Measurements from ENCODE around the gene COL15A1.

Gene COL15A1

DNA sequence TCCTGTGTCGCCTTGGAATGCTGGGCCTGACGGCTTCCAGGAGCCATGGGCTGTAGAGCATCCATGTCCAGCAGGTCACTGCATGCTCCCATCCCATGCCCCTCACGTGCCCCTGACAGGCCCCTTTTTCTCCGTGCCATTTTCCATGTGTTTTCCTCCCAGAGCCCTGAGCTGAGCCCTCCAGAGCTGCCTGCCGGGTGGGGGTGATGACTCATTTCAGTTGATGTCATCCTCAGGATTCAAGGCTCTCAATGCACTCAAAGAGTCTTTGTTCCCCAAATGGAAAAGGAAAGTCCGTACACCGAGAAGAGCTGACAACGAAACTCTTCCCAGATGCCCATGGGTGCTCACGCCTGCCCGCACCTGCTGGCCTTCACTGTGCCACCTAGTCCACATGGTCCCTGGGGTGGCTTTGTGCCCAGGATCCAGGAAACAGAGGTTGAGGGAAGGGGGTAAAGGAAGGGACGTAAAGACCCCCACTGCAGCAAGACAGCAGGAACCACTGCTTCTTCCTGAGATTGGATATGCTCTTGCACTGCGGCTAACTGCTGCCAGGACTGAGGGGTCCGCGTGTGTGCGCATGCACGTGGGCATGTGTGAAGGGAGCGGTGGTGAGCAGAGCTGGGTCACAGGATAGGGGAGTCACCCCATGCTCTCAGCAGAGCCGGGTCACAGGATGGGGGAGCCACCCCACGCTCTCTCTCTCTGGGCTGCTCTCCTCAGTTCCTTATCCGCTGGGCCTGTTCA is 27.6 kb downstream of the COL15A1 start:
- Histone ChIP-seq H3K4me1 (ENCODE audit: insufficient read depth, low read length) (peaks cover 12% of the 10 kb centered on the region), H3K4me3 (ENCODE audit: low read length) (no peak overlapping the region), H3K9me3 (ENCODE audit: low read length) (no peaks in the 10 kb centered on the region), H3K36me3 (ENCODE audit: insufficient read depth, low read length) (no peaks in the 10 kb centered on the region), H2AFZ (ENCODE audit: low read depth, low read length) (no peak overlapping the region), H3K27me3 (ENCODE audit: insufficient read depth, low read length) (no peaks in the 10 kb centered on the region)

DNA sequence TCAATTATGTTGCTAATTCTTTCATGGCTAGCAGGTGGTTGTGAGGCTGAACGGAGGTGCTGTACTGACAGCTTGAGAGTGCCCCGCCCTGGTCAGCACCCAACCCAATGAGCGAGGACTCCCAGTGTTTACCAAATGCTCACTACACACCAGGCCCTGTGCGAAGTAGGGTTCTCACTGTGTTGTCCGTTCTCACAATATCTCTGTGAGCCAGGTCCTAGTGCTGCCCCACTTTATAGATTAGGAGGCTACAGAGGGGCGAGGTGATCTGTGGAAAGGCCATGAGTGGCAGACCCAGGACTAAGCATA is 28.2 kb downstream of the COL15A1 start:
- Histone ChIP-seq H2AFZ (ENCODE audit: low read depth, low read length) (no peak overlapping the region), H3K9me3 (ENCODE audit: low read length) (no peaks in the 10 kb centered on the region), H3K36me3 (ENCODE audit: insufficient read depth, low read length) (no peaks in the 10 kb centered on the region), H3K4me1 (ENCODE audit: insufficient read depth, low read length) (peaks cover 12% of the 10 kb centered on the region), H3K27me3 (ENCODE audit: insufficient read depth, low read length) (no peaks in the 10 kb centered on the region), H3K4me3 (ENCODE audit: low read length) (no peak overlapping the region)

DNA sequence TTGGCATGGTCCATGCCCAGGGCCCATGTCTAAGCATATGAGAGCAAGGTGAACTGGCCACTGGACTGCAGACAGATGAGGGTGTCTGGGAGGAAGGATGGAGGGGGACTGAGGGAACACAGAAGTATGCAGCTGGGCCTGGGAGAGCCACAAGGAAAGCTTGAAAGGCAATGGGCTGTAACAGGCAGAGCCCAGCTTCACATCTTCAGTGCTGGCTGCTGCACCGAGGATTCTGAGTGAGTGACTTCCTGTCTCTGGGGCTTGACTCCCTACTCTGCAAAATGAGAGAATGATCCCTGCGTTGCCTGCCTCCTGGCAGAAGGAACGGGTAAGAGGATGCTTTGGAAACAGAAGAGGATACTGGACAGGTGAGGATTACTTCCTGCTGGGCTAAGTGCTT is 29.0 kb downstream of the COL15A1 start:
- Histone ChIP-seq H3K36me3 (ENCODE audit: insufficient read depth, low read length) (no peaks in the 10 kb centered on the region), H3K4me3 (ENCODE audit: low read length) (no peak overlapping the region), H2AFZ (ENCODE audit: low read depth, low read length) (no peak overlapping the region), H3K27me3 (ENCODE audit: insufficient read depth, low read length) (no peaks in the 10 kb centered on the region), H3K4me1 (ENCODE audit: insufficient read depth, low read length) (peaks cover 12% of the 10 kb centered on the region), H3K9me3 (ENCODE audit: low read length) (no peaks in the 10 kb centered on the region)

DNA sequence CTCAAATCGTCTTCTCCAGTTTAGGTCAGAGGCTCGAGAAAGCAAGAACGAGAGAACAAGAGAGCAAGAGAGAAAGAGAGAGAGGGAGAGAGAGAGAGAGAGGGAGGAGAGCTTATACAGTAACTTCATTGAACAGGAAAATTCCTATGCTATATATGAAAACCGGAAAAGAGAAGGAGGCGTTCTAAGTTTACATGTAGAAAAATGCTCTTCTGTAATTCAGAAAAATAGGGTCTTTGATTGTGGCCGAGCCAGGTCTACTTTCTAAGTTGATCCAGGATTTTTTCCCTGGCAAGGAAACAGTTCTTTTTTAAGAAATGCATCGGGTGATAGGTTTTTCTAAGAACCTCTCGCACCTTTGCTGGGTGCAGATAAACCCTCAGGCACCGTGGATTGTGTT is 29.5 kb downstream of the COL15A1 start:
- Histone ChIP-seq H3K36me3 (ENCODE audit: insufficient read depth, low read length) (no peaks in the 10 kb centered on the region), H3K4me3 (ENCODE audit: low read length) (no peak overlapping the region), H3K4me1 (ENCODE audit: insufficient read depth, low read length) (peaks cover 12% of the 10 kb centered on the region), H3K27me3 (ENCODE audit: insufficient read depth, low read length) (peaks cover 1% of the 10 kb centered on the region), H3K9me3 (ENCODE audit: low read length) (no peaks in the 10 kb centered on the region), H2AFZ (ENCODE audit: low read depth, low read length) (no peak overlapping the region)

DNA sequence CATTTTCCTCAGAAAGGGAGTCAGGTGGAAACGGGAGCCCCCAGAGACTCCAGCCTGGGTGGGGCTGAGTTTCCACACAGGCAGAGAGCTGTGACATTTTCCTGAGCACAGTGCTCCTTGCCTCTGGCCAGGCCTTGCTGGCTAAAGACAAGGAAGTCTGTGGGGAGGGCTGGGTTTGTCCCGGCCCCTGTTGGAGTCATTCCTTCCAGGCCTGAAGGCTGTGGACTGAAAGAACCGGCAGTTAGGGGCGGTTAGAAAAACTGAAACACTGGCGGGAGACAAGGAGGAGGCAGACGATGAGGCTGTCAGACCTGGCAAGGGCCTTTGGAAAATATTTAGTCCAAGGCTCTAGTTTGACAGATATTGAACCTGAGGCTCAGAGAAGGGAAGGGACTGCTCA is 29.9 kb downstream of the COL15A1 start:
- Histone ChIP-seq H3K4me1 (ENCODE audit: insufficient read depth, low read length) (peaks cover 12% of the 10 kb centered on the region), H3K36me3 (ENCODE audit: insufficient read depth, low read length) (no peaks in the 10 kb centered on the region), H2AFZ (ENCODE audit: low read depth, low read length) (no peak overlapping the region), H3K27me3 (ENCODE audit: insufficient read depth, low read length) (peaks cover 2% of the 10 kb centered on the region), H3K4me3 (ENCODE audit: low read length) (no peak overlapping the region), H3K9me3 (ENCODE audit: low read length) (no peaks in the 10 kb centered on the region)

DNA sequence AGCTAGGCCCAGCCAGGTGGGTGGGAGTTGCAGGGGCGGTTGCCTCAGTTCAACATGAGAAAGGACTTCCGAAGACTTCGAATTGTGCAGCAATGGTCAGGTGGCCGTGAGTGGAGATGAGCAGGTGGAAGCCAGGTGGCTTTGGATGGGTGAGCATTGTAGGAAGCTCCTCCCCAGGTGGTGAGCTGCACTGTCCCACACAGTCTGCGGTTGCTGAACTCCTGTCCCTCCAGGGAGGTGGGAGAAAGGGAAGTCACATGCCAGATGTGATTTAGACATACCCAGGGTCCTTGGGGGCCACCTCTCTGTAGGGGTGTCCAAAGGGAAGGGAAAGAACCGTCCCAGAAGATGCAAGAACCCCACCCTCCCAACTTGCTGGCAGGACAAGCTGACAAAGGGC is 30.4 kb downstream of the COL15A1 start:
- H3K4me1 ChIP-seq (ENCODE audit: insufficient read depth, low read length): peaks cover 12% of the 10 kb centered on the region

DNA sequence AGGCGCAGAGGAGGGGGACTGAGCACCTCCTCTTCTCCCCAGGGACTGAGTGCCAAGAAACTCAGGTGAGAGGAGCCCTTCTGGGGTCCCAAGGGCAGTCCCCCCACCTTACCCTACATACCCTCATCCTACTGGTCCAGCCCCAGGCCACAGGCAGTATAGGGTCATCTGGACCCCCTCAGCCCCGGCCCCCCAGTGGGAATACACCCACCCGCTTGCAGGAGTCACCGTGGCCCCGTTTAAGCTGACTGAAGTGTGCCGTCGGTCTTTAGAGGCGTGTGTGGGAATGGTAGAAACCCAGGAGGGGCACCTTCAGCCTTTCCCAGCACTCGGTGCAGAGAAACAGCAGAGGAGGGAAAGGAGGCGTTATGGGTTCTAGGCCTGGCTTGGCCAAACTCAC is 30.8 kb downstream of the COL15A1 start:
- Histone ChIP-seq H3K36me3 (ENCODE audit: insufficient read depth, low read length) (no peaks in the 10 kb centered on the region), H3K4me3 (ENCODE audit: low read length) (no peak overlapping the region), H2AFZ (ENCODE audit: low read depth, low read length) (no peak overlapping the region), H3K4me1 (ENCODE audit: insufficient read depth, low read length) (peaks cover 12% of the 10 kb centered on the region), H3K9me3 (ENCODE audit: low read length) (no peaks in the 10 kb centered on the region), H3K27me3 (ENCODE audit: insufficient read depth, low read length) (peaks cover 2% of the 10 kb centered on the region)

More for the DNA sequence above, 30.4 kb downstream of the COL15A1 start:
- Histone ChIP-seq H3K36me3 (ENCODE audit: insufficient read depth, low read length) (no peaks in the 10 kb centered on the region), H3K4me3 (ENCODE audit: low read length) (no peak overlapping the region), H2AFZ (ENCODE audit: low read depth, low read length) (no peak overlapping the region), H3K9me3 (ENCODE audit: low read length) (no peaks in the 10 kb centered on the region), H3K27me3 (ENCODE audit: insufficient read depth, low read length) (peaks cover 2% of the 10 kb centered on the region)

DNA sequence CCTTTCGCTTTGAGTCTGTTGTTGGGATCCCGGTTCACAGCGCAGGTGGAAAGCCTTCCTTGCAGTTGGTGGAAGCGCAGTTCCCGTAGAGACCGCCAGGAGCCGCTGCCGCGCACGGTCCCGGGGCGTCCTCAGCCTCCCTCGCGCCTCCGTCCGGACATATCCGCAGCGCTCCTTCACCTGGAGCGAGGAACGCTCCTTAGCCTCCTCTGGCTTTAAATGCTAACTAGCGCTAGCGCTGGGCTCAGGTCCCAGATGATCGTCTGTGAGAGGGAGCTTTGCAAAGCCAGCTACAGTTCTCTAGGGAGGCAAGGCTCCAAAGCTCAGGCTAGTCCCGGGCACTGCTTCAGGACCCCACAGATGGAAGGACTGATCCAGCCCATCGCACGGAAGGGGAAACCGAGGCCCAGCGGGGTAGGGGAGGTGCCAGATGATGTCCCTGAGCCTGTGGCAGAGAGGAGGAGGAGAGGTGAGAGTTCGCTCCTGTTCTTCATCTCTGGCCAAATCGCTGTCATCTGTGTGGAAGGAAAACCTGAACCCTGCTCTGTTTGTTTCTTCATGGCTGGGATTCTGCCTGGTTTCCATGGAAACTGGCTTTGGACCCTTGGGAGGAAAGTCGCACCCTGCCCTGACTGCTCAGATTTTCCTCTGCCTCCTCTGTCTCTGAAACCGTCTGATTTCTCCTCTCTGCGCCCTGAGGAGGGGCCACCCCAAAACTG is 31.4 kb downstream of the COL15A1 start:
- H3K4me1 ChIP-seq (ENCODE audit: insufficient read depth, low read length): peaks cover 12% of the 10 kb centered on the region
- no peaks in the 10 kb centered on the region for H3K9me3 ChIP-seq (ENCODE audit: low read length)
- H2AFZ ChIP-seq (ENCODE audit: low read depth, low read length): no peak overlapping the region
- peaks cover 2% of the 10 kb centered on the region for H3K27me3 ChIP-seq (ENCODE audit: insufficient read depth, low read length)
- no peak overlapping the region for H3K4me3 ChIP-seq (ENCODE audit: low read length)
- no peaks in the 10 kb centered on the region for H3K36me3 ChIP-seq (ENCODE audit: insufficient read depth, low read length)

DNA sequence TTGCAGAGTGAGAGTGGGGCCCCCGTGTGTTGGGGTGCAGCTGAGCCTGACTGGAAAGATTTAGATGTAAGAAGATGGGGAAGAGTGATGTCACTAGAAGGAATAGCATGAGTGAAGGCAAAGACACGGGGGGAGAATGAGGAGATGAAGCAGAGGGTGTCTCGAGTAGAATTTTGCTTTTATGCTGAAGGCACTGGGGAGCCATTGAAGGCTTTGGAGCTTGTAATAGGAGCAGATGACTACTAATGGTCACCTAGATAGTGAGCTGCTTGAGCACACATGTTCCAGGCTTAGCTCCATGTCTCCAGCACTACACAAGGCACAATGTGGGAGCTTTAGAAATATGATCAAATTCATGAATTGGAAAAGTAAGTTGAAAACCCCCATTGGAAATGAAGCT is 32.1 kb downstream of the COL15A1 start:
- no peaks in the 10 kb centered on the region for H3K36me3 ChIP-seq (ENCODE audit: insufficient read depth, low read length)
- peaks cover 2% of the 10 kb centered on the region for H3K27me3 ChIP-seq (ENCODE audit: insufficient read depth, low read length)
- H3K4me1 ChIP-seq (ENCODE audit: insufficient read depth, low read length): peaks cover 12% of the 10 kb centered on the region
- no peaks in the 10 kb centered on the region for H3K9me3 ChIP-seq (ENCODE audit: low read length)
- H2AFZ ChIP-seq (ENCODE audit: low read depth, low read length): no peak overlapping the region
- no peak overlapping the region for H3K4me3 ChIP-seq (ENCODE audit: low read length)

DNA sequence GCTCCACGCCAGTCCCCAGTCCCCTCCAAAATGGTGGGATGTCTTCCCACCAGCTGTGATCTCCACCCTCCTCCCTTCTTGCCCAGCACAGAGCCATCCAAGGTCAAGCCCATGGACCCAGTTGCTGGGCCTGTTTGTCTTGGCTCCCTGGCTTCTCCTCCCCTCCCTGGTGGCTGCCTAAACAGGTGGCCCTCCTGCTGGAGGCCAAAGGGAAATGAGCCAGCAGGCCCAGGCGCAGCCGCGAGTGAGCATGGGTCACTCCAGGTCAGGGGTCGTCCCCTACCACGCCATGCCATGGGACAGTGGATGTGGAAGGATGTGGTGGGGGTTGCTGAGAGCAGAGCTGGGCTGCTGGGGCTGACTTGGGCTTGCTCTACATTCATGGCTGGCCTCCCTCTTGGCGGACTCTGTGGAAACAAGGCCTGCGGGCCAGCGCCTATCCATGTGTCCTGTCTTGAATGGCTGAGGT is 33.6 kb downstream of the COL15A1 start:
- H3K36me3 ChIP-seq (ENCODE audit: insufficient read depth, low read length): no peaks in the 10 kb centered on the region
- peaks cover 2% of the 10 kb centered on the region for H3K27me3 ChIP-seq (ENCODE audit: insufficient read depth, low read length)
- H3K9me3 ChIP-seq (ENCODE audit: low read length): no peaks in the 10 kb centered on the region
- no peak overlapping the region for H3K4me3 ChIP-seq (ENCODE audit: low read length)
- H2AFZ ChIP-seq (ENCODE audit: low read depth, low read length): no peak overlapping the region
- H3K4me1 ChIP-seq (ENCODE audit: insufficient read depth, low read length): peaks cover 6% of the 10 kb centered on the region

DNA sequence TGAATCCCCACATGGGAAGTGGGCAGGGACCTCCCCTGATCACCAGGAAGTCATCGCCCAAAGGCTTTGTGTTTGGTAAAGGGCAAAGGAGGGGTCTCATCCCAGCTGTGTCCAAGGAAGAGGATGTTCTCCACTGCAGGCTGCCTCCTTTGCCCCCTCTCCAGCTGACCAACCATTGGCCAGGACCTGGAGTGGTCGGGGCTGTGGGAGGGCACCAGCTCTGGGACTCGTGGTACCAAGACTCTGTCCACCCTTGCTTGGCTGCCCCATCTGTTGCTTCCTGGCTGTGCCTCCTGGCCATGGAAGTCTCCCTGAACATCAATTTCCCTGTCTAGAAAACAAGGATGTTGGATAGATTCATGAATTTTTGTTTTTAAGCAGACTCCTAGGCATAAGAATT is 34.1 kb downstream of the COL15A1 start:
- no peak overlapping the region for H3K4me3 ChIP-seq (ENCODE audit: low read length)
- peaks cover 6% of the 10 kb centered on the region for H3K4me1 ChIP-seq (ENCODE audit: insufficient read depth, low read length)
- H3K27me3 ChIP-seq (ENCODE audit: insufficient read depth, low read length): peaks cover 2% of the 10 kb centered on the region
- H3K36me3 ChIP-seq (ENCODE audit: insufficient read depth, low read length): no peaks in the 10 kb centered on the region
- H3K9me3 ChIP-seq (ENCODE audit: low read length): no peaks in the 10 kb centered on the region
- H2AFZ ChIP-seq (ENCODE audit: low read depth, low read length): no peak overlapping the region

DNA sequence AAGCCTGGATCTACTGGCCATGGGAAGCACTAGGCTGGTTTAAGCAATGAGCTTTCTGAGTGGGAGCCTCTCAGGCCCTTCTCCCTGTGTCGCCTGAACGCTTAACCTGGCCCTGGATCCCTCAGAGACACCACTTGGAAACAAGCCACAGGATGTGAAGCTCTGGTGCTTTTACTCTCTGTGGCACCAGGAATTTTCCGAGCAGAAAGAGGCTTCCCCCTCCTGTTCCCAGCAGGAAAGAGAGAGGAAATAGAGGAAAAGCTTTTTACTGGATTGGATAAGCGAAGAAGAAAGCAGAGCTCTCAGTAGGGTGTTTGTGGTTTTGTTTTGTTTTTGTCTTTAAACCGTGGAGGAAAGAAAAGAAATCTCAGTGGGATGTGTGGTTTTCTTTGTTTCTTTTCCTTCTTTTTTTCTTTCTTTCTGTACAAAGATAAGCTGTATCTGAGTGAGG is 34.5 kb downstream of the COL15A1 start:
- H3K4me3 ChIP-seq (ENCODE audit: low read length): no peak overlapping the region
- H2AFZ ChIP-seq (ENCODE audit: low read depth, low read length): no peak overlapping the region
- no peaks in the 10 kb centered on the region for H3K36me3 ChIP-seq (ENCODE audit: insufficient read depth, low read length)
- no peaks in the 10 kb centered on the region for H3K9me3 ChIP-seq (ENCODE audit: low read length)
- peaks cover 6% of the 10 kb centered on the region for H3K4me1 ChIP-seq (ENCODE audit: insufficient read depth, low read length)
- H3K27me3 ChIP-seq (ENCODE audit: insufficient read depth, low read length): peaks cover 2% of the 10 kb centered on the region

DNA sequence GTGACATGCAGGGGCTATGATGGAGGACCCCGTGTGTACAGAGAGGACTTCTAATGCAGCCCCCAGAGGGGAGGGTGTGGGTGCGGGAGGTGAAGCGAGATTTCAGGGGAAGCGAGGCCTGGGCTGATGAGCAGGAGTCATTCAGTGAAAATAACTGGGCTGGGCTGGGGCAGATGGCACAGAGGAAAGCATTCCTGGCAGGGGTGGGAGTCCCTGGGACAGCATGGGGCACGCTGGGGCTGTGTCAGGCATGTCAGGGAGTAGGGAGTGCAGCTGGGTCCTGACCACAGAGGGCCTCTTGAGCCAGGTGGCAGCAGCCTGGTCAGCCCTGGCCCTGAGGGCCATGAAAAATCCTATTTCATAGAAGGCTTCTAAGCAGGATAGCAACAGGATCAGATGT is 36.6 kb downstream of the COL15A1 start:
- Histone ChIP-seq H3K4me1 (ENCODE audit: insufficient read depth, low read length) (peaks cover 3% of the 10 kb centered on the region), H3K36me3 (ENCODE audit: insufficient read depth, low read length) (no peaks in the 10 kb centered on the region), H3K9me3 (ENCODE audit: low read length) (no peaks in the 10 kb centered on the region), H3K4me3 (ENCODE audit: low read length) (no peak overlapping the region), H3K27me3 (ENCODE audit: insufficient read depth, low read length) (peaks cover 2% of the 10 kb centered on the region), H2AFZ (ENCODE audit: low read depth, low read length) (no peak overlapping the region)
